HG03066 (cell line): ENCODE measurements around the gene RNF8.
"Not testable (repeated sequence)": the region's sequence is repeated elsewhere in the genome, so short reads cannot be mapped to it uniquely, and the experiment has no call there.

Source experiments
- ATAC-seq: cut with Tn5 transposase; IDR thresholded peaks from one replicate; pipeline ENCODE4 v1.9.1; 2021; ENCODE audit warnings: low read depth; ENCODE audit not compliant: unreplicated experiment

RNF8 gene

GRCh38 chr6:37391120-37391519, 37.3 kb downstream of the RNF8 start:
- no peak for ATAC-seq

DNA sequence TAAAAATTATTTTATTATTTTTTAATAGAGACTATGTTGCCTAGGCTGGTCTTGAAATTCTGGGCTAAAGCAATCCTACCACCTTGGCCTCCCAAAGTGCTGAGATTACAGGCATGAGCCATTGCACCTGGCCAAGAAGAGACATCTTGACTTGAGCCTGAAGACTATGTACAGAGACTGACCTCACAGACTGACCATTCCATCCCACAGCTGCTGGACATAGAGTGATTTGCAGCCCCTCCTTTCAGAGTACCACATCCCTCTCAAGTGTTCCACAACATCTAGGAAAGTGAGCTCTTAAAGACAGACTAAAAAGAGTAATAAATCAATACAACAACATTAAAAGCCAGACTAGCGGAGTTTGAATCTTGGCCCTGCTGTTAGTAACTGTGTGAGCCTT, 39.0 kb downstream of the RNF8 start:
- ATAC-seq, result no peak

DNA sequence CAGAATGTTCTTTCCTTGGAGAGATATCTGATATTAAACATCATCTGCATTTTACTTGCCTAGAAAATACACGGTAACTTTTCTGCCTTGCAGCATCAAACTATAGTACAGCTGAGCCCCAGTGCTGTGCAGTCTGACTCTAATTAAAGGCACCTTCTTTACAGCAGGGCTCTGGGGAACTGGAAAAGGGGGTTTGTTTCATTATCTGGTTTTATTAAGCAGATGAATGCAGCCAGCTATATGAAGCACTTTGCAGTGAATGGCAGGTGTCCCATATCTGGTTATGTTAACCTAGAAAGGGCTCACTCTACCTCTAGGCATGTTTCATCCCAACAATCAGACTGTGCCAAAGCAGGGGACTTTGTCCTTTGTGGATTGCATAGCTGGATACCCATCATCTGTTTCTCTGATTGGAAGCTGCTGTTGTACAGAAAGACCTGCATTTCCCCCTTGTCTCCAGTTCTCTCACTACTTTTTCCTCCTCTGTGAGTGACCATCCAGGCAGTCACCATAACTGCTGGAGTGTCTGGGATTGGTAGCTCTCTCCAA, 39.7 kb downstream of the RNF8 start:
- no peak for ATAC-seq

GRCh38 chr6:37396571-37397180, 42.9 kb downstream of the RNF8 start:
- no peak for ATAC-seq

- no peak for ATAC-seq
Measured at GRCh38 chr6:37399131-37399530, 45.3 kb downstream of the RNF8 start.

DNA sequence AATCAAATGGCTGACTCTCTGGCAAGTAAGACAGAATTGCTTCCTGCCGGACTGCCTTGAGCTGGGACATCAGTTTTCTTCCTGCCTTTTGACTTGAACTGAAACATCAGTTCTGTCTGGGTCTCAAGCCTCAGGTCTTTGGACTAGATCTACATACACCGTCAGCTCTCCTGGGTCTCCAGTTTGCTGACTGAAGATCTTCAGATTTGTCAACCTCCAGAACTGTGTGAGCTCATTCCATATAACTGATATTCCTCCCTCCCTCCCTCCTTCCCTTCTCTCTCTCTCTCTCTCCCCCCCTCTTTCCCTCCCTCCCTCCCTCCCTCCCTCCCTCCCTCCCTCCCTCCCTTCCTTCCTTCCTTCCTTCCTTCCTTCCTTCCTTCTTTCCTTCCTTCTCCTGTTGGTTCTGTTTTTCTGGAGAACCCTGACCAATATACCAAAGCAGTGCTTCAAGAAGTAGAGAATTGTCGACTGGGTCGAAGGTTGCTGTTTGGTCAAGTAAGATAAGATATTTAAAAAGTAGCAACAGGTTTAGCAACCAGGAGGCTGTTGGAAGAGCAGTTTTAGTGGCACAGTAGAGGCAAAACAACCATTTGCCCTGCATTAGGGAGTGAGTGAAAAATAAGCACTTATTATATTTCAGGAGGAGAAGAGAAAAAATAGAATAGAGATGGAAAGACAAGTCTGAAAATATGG, 46.2 kb downstream of the RNF8 start:
- no peak for ATAC-seq

DNA sequence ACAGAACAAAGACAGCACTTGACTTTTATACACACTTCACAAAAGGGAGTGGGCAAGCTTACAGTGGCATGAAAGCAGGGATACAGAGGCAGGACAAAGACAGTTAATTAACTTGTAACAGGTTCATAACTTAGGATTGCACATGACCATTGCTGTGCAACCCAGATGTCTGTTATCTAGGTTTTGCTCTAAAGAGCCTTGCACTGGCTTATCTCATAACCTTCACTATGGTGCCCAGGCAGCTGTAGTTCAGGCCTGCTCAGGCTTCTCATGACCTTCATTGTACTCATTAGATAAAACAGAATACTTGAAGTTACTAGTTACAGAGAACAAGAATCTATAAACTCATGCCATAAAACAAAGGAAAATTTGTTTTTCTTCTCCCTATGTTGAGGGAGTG, 47.9 kb downstream of the RNF8 start:
- not testable (repeated sequence) for ATAC-seq

GRCh38 chr6:37406726-37407341, 53.1 kb downstream of the RNF8 start:
- no peak for ATAC-seq

DNA sequence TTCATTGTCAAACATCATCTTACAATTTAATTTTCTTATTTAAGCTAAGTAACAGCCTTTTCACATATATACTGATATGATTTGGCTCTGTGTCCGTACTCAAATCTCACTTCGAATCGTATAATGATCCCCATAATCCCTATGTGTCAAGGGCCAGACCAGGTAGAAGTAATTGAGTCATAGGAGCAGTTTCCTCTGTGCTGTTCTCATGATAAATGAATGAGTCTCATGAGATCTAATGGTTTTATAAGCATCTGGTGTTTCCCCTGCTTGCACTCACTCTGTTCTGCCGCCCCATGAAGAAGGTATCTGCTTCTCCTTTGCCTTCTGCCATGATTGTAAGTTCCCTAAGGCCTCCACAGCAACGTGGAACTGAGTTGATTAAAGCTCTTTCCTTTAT, 54.2 kb downstream of the RNF8 start:
- ATAC-seq, result no peak

GRCh38 chr6:37409501-37409900, 55.7 kb downstream of the RNF8 start:
- ATAC-seq, result no peak

GRCh38 chr6:37417393-37417792, 63.6 kb downstream of the RNF8 start:
- no peak for ATAC-seq

DNA sequence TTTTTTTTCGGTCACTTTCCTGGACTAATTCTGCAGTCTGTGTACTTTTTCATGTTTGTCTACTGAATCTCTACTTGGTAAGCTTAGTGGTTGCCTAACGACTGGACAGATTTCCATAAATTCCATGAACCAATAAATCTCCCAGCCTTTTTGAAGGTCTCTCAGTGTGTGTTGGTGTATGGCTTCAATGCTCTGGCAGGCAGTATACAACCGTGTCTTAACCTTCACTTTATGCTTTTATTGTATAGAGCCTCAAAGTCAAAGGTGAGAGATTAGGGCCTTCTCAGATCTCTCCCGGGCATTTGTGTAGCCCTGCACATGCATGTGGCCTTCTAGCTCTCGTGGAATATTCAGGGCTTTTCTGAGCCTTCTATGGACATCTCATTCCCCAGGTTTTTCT, 64.9 kb downstream of the RNF8 start:
- ATAC-seq, result no peak

- no peak for ATAC-seq
Measured at GRCh38 chr6:37426058-37426944, 72.5 kb downstream of the RNF8 start.

- no peak for ATAC-seq
Measured at GRCh38 chr6:37426945-37427510, 73.2 kb downstream of the RNF8 start.

DNA sequence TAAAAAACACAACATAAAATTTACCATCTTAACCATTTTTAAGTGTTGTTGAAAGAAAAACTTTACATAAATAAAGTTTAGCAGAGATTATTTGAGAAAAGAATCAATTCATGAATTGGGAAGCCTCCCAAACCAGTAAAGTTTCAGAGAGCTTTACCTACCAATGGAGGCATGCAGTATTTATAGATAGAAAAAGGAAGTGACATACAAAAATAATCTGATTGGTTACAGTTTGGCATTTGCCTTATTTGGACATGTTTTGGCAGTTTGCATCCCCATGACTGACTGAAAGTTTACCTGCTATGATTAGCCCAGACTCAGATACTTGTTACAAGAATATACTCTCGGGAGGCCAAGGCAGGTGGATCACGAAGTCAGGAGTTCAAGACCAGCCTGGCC, 75.6 kb downstream of the RNF8 start:
- ATAC-seq, result no peak

GRCh38 chr6:37432590-37432915, 78.8 kb downstream of the RNF8 start:
- ATAC-seq, result no peak

- ATAC-seq, result peak; percentile 76
Measured at GRCh38 chr6:37432916-37433656, 79.3 kb downstream of the RNF8 start, which contains the start of gene CMTR1. TSS of gene CMTR1 (plus strand) at chr6:37433221. CDS start at chr6:37435630, 2,409 bp downstream.

GRCh38 chr6:37433657-37434271, 80.0 kb downstream of the RNF8 start:
- peak; percentile 33 for ATAC-seq

- no peak for ATAC-seq
Measured at GRCh38 chr6:37435373-37435772, 81.6 kb downstream of the RNF8 start.
